Measurements from ENCODE around the gene TMEM74B.

The TMEM74B gene

DNA sequence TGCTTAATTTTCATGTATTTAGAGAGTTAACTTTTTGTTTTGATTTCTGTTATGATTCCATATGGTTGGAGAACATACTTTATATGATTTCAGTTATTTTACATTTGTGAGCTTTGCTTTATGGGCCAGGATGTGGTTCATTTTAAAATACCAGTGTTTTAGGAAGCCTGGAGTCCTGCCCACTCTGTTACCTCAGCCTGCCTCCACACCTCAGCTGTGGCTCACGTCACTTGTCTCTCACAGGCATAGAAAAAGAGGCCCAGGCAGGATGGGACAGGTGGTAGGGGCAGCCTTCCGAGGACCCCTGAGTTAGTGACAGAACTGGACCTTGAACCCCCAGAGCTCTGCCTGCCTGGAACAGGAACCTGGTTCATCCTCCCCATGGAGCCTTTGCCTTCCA is 50.4 kb downstream of the TMEM74B start:
- no peak for DNase-seq

DNA sequence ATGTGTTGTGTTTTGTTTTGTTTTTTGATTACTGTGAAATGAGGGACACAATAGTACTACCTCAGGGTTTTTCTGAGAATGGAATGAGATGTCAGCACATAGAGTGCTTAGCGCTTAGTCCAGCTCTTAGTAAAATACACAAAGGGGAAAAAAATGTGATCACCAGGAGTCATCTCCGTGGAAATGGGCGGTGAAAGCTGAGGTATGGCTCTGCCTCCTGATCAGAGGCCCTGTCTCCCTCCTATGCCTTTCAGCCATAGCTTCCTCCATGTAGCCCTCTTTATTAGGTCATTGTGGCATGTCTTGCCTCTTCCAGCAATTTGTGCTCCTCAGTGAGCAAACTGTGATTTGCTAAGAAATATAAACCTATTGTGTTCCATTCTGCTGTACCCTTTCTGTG is 53.4 kb downstream of the TMEM74B start:
- no peak for DNase-seq

DNA sequence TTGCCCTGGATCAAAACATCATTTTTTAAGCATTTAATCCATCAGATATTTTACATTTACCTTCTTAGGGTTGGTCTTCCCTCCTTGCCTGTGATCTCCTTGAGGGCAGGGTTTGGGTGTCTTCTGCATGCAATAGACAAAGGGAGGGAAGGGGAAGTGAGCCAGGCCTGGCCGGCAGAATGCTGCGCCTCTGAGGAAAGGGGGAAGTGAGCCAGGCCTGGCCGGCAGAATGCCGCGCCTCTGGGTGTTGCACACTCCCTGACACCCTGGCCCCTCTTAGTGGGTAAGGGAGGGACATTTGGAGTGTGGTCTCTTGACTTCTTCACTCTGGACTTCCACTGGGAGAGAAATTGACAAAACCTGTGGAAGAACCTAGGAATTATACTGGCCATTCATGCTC is 53.9 kb downstream of the TMEM74B start:
- DNase-seq, result no peak
